ENCODE measurements around the gene GCM1.

Gene GCM1

DNA sequence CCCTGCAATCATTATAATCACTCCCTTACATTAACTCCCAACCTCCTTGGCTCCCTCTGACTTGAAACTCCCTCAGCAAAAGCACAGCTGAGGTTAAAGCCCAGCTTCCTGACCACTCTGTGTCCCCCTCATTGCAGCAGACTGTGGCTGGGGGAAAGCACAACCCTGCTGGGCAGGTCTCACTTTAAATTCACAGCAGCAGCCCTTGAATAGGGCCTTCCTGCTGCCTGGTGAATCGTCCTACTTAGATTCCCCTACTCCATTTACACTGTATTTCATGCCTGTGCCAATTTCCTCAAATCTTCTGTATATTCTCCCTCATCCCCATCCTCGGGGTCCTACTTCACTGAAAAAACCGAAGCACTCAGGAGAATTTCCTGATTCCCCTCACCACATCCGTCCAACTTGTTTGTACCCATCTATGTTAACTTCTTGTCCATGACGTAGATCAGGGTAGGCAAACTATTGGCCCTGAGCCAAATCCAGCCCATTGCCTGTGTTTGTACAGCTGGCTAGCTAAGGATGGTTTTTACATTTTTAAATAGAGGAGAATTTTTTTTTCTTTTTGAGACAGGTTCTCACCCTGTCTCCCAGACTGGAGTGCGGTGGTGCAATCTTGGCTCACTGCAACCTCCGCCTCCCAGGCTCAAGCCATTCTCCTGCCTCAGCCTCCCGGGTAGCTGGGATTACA lies 31.5 kb upstream of the GCM1 start:
- no peak for TF ChIP-seq ZFX (IDR thresholded peaks at IDR 0.05)
- TF ChIP-seq, protein P1, sequence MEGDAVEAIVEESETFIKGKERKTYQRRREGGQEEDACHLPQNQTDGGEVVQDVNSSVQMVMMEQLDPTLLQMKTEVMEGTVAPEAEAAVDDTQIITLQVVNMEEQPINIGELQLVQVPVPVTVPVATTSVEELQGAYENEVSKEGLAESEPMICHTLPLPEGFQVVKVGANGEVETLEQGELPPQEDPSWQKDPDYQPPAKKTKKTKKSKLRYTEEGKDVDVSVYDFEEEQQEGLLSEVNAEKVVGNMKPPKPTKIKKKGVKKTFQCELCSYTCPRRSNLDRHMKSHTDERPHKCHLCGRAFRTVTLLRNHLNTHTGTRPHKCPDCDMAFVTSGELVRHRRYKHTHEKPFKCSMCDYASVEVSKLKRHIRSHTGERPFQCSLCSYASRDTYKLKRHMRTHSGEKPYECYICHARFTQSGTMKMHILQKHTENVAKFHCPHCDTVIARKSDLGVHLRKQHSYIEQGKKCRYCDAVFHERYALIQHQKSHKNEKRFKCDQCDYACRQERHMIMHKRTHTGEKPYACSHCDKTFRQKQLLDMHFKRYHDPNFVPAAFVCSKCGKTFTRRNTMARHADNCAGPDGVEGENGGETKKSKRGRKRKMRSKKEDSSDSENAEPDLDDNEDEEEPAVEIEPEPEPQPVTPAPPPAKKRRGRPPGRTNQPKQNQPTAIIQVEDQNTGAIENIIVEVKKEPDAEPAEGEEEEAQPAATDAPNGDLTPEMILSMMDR (conservative IDR thresholded peaks at IDR 0.05) = no peak

DNA sequence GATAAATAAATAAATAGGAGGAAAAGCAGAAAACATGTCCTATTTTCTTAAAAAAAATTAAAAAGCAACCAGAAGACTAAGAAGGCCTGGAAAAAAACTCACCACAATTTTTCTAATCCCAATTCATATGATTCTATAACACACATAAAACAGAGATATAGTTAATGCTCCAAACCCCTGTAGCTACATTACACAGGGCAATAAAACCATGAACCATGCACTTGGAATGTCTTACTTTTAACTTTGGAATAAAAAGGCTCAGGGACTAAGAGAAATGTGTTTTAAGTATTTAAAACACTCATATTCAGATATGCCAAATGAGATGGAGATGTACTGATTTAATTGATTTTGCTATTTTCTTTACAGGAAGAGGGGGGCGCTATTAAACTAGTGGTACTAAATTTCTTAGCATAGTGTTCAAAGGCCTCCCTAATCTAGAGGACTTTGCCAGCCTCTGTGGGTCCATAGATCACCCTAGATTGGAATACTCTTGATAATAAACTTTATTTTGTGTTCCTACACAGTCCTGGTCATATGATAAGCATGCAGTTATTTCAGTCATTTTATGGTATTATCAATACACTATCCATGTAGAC lies 30.3 kb upstream of the GCM1 start:
- no peak overlapping the region for H3K27ac ChIP-seq
- TF ChIP-seq, protein P1 (conservative IDR thresholded peaks at IDR 0.05) = no peak
- no peak for TF ChIP-seq ZFX (IDR thresholded peaks at IDR 0.05)

More for the DNA sequence above, 31.5 kb upstream of the GCM1 start:
- peak overlapping the region; percentile 40; the same call in 1 of the 2 replicates for H3K27ac ChIP-seq

DNA sequence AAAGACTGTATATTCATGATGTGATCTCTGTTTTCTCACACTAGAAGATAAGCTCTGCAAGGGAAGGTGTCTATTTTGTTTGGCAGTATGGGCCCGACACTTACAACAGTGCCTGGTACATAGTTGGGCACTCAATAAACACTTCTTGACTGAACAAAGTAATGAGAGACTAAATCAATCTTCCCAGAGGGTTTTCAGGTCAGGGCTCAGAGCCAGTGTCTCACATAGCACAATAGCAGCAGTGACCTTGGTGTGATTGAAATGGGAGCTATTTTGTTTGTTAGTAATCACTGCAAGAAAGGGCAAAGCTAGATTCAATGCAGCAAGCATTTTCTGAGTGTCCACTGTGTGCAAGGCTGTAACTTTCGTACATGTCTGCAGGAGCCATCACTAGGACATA lies 26.4 kb upstream of the GCM1 start:
- no peak for TF ChIP-seq ZFX (IDR thresholded peaks at IDR 0.05)
- TF ChIP-seq, protein P1 (conservative IDR thresholded peaks at IDR 0.05) = no peak
- H3K27ac ChIP-seq = no peak overlapping the region

DNA sequence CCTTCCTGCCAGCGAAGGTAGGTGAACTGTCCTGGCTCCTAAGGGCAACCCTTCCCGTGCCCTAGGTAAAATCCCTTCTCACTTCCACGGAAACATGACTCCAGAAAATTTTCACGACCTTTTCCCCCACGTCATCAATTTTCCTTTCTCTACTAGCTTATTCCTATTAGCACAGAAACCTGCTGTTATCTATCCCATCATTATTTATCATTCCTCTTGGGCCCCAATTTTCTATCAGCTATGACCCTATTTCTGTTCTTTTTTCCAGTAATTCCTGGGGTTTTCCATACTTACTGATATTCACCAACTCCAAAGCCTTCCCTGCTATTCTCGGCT lies 23.8 kb upstream of the GCM1 start:
- no peak for TF ChIP-seq ZFX (IDR thresholded peaks at IDR 0.05)
- TF ChIP-seq, protein P1 (conservative IDR thresholded peaks at IDR 0.05) = no peak

DNA sequence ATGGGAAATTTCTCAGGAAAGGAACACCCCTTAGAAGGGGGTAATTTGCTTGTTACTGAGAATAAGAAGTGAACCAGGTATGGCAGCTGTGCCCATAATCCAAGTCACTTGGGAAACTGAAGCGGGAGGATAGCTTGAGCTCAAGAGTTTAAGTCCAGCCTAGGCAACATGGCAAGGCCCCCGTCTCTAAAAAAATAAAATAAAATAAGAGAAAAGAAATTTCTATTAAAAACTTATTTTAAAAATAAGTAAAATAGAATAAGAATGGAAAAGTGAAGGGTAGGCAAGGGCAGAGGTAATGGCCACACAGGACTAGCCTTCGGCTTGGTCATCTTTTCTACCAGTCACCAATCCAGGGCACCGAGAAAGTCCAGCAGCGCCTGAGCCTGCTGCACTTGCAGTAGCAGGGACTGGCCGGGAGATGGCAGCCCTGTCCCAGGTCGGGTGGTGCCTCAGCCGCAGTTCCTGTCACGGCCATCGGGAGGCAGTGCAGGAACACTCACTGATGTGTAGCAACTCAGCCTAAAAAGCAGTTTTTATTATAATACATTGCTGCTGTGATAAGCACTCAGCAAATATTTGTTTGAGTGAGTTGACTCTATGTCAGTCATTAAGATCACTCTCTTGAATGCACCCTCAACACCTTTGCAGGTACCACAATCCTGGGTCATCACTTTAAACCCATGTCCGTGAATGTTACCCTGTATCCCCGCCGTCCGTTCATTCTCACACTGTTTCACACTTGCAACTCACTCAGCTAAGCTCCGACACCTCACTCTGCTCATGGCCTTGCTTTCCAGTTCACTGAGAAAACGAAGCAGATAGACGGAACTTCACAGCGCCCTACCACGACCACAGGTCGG lies 23.2 kb upstream of the GCM1 start:
- TF ChIP-seq, protein P1 (conservative IDR thresholded peaks at IDR 0.05) = peak; percentile 100
- TF ChIP-seq ZFX (IDR thresholded peaks at IDR 0.05) = no peak
- H3K27ac ChIP-seq = peak overlapping the region; percentile 57

More for the DNA sequence above, 23.8 kb upstream of the GCM1 start:
- H3K27ac ChIP-seq = peak overlapping the region; percentile 57

DNA sequence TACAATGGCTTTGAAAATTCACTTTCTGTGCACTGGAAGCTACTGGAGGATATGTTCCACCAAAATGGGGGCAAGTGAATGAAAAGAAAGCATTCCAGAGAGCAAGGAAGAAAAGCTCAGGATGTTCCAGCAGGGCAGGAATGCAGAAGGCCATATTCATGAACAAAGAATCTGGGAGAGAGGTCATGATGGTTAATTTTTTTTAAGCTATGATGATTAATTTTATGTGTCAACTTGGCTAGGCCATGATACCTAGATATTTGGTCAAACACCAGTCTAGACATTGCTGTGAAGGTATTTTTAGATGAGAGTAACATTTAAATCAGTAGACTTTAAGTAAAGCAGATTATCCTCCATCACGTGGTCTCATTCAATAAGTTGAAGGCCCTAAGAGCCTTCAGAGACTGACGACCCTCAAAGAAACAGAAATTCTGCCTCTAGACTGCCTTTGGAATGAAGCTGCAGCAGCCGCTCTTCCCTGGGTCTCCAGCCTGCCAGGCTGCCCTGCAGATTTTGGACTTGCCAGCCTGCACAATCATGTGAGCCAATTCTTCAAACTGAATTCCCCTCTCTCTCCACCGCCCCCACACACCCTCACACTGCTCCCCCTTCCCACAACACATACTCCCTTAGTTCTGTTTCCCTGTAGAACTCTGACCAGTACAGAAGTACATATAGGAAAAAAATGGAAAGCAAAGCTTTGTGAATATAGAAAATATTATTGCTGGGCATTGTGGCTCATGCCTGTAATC lies 20.1 kb upstream of the GCM1 start:
- no peak for TF ChIP-seq ZFX (IDR thresholded peaks at IDR 0.05)
- TF ChIP-seq, protein P1 (conservative IDR thresholded peaks at IDR 0.05) = no peak

More for the DNA sequence above, 20.1 kb upstream of the GCM1 start:
- H3K27ac ChIP-seq = peak overlapping the region; percentile 7; the same call in 1 of the 2 replicates

Measured in C4-2B (cell line).